HUES48 (cell line): ENCODE results near the gene RHCE.
"Not testable (repeated sequence)": the region's sequence is repeated elsewhere in the genome, so short reads cannot be mapped to it uniquely, and the experiment has no call there.

ENCODE experiments used
- H3K27ac ChIP-seq: one replicate; pipeline ENCODE4 v1.7.0; 2013; ENCODE audit warnings: low read depth, low read length, inconsistent platforms
- H3K27me3 ChIP-seq: 2 replicates; pipeline ENCODE4 v1.6.1; 2013; ENCODE audit warnings: mild to moderate bottlenecking, low read length; ENCODE audit not compliant: control insufficient read depth, insufficient read depth
- H3K36me3 ChIP-seq: 2 replicates; pipeline ENCODE4 v1.6.1; 2013; ENCODE audit warnings: low read length; ENCODE audit not compliant: control insufficient read depth, insufficient read depth
- H3K4me1 ChIP-seq: 2 replicates; pipeline ENCODE4 v1.6.1; 2013; ENCODE audit warnings: mild to moderate bottlenecking, low read length; ENCODE audit not compliant: control insufficient read depth, insufficient read depth
- H3K4me3 ChIP-seq: 2 replicates; pipeline ENCODE4 v1.5.1; 2013; ENCODE audit warnings: mild to moderate bottlenecking, low read depth, low read length
- H3K9ac ChIP-seq: 2 replicates; pipeline ENCODE4 v1.6.1; 2013; ENCODE audit warnings: mild to moderate bottlenecking, low read depth, low read length, moderate library complexity
- H3K9me3 ChIP-seq: 2 replicates; pipeline ENCODE4 v1.6.1; 2013; ENCODE audit warnings: low read length; ENCODE audit not compliant: control insufficient read depth, insufficient read depth

RHCE gene

DNA sequence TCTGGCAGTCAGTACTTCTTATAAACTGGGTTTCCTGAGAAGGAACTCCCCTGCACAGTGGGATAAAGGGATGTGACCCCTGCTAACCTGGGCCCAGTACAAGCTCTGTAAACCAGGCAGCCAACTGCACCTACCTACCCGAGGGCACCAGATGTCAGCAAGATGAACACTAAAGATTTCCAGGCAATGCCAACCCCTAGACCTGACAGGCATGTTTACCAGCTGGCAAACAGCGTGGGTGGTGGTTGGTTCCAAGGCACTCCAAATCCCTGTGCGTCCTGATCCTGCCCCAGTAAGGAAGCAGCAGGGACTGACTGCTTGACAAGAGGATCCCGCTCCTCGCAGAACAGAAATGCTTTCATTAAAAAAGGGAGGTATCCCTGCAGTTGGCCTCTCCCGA, 2.6 kb upstream of the RHCE start:
- not testable (repeated sequence) for H3K36me3 ChIP-seq, H3K9me3 ChIP-seq, H3K27me3 ChIP-seq, H3K27ac ChIP-seq, H3K9ac ChIP-seq, H3K4me1 ChIP-seq, H3K4me3 ChIP-seq

DNA sequence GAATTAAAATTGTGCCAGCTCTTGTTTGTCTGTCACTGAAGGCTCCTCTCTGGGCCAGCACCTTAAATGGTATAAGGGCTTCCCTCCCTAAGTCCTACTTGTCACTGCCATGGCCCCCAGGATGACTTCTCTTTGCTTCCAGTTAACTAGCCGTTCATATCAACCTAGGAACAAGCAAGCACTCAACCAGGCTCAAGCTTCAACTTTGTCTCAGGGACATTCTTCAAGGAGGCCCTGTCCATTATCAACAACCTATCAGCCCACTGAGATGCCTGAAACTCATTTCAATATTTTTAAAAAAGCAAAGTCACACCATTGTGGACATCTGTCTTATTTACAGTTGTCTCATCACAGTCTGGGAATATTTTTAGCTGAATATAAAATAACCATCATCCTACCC, 1.3 kb downstream of the RHCE start:
- not testable (repeated sequence) for H3K9ac ChIP-seq, H3K4me3 ChIP-seq, H3K9me3 ChIP-seq, H3K4me1 ChIP-seq, H3K36me3 ChIP-seq, H3K27ac ChIP-seq, H3K27me3 ChIP-seq

DNA sequence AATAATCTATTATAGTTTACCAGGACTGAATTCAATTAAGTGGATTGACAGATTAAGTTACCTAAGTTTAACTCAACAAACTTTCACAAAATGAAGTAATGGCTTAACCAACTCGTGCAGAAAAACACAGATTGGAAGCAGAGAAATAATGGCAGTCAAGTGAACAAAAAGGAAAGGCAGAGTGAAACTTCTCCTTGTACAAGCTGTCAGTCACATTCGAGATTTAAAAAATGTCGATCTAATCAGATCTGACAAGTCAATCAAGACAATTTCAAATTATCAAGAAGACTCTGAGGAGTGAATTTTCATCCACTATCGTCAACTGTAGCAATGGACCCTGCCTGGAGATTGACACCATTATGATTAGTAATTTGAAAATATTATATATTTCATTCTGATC, 3.3 kb downstream of the RHCE start:
- not testable (repeated sequence) for H3K9ac ChIP-seq, H3K4me3 ChIP-seq, H3K27me3 ChIP-seq, H3K36me3 ChIP-seq, H3K9me3 ChIP-seq, H3K4me1 ChIP-seq, H3K27ac ChIP-seq

DNA sequence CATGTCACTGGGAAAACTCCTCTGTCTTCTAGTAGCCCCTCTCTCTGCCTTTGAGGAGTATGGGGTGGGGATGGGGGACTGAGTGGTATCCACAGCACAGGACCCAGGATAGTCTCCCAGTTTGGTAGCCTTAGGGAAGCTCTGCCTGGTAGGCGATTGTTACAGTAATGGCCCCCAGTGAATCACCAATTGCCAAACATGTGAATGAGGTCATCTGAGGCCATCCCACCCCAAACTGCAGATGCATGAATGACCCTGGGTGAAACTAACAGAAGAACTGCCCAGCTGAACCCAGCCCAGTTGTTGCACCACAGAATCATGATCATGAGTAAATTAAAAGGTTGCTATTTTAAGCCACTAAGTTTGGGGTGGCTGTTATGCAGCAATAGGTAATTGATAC, 6.0 kb downstream of the RHCE start:
- not testable (repeated sequence) for H3K27ac ChIP-seq, H3K36me3 ChIP-seq, H3K4me1 ChIP-seq, H3K27me3 ChIP-seq, H3K4me3 ChIP-seq, H3K9me3 ChIP-seq, H3K9ac ChIP-seq

DNA sequence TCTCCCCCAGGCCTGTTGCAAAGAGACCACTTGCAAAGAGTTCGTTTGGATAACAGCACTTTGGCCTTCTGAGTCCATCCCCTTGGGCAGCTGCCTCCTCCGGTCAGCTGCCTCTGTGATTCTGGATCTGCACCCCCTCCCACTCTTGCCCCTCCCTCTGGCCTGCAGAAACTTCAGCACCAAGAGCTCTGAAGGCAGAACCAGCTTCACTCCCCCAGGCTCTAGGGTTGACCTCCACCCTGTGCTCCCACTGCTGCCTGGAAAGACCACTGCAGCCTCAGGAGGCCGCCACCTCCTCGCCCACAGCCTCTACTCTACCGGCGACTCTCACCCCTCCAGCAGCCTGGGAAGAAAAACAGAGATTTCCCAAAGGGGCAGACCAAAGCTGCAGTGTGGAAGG, 6.5 kb downstream of the RHCE start:
- H3K4me3 ChIP-seq, H3K27ac ChIP-seq, H3K36me3 ChIP-seq, H3K4me1 ChIP-seq, H3K9ac ChIP-seq, H3K27me3 ChIP-seq, H3K9me3 ChIP-seq: not testable (repeated sequence)

DNA sequence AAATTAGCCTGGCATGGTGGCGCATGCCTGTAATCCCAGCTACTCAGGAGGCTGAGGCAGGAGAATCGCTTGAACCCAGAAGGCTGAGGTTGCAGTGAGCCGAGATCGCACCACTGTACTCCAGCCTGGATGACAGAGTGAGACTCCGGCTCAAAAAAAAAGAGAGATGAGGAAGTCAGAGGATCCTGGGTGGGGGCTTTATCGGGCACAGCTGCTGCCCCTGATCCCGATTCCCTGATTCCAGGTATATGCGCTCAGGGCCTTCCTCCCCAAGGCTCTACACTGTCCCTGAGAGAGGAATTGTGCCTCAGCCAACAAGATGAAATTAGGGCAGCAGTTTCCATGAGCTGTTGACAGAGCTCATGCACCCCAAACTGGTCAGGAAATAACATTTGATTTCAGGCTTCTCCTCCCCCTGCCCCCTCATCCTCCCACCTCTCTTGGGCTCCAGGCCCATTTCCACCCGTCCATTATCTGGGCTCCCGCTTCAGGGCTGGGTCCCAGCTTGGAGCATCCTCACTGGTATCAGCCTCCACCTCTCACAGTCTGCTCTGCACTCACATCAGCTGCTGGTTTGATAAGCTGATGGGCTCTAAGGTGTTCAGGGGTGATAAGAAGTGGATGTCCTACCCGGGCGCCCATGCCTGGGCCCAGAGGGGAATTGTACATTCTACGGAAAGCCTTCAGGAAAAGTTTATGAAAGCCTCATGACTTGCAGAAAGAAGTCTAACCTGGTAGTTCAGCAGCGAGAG, 7.6 kb downstream of the RHCE start:
- H3K27me3 ChIP-seq, H3K27ac ChIP-seq, H3K4me3 ChIP-seq, H3K4me1 ChIP-seq, H3K36me3 ChIP-seq, H3K9me3 ChIP-seq, H3K9ac ChIP-seq: not testable (repeated sequence)

DNA sequence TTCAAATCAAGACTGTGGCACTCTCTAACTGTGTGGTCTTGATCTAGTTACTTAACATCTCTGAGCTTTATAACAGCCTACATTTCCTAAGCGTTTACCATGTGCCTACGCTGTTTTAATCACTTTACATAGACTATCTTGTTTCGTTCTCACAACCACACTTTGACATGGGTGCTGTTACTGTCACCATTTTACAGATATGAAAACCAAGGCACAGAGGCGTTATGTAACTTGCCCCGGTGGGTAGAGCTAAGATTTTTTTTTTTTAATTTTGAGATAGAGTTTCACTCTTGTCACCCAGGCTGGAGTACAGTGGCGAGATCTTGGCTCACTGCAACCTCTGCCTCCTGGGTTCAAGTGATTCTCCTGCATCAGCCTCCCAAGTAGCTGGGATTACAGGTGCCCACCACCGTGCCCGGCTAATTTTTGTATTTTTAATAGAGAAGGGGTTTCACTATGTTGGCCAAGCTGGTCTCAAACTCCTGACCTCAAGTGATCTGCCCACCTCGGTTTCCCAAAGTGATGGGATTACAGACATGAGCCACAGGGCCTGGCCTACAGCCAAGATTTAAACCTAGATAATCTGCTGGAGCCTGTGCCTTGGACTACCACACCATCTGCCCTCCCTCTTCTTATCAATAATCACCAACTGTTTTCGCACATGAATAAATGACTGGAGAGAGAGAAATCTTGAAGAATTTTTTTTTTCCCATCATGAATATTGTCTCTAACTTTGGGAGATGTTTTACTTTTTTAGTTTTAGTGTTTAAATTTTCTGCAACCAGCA, 10.8 kb downstream of the RHCE start:
- not testable (repeated sequence) for H3K9me3 ChIP-seq, H3K36me3 ChIP-seq, H3K4me3 ChIP-seq, H3K27ac ChIP-seq, H3K27me3 ChIP-seq, H3K9ac ChIP-seq, H3K4me1 ChIP-seq

DNA sequence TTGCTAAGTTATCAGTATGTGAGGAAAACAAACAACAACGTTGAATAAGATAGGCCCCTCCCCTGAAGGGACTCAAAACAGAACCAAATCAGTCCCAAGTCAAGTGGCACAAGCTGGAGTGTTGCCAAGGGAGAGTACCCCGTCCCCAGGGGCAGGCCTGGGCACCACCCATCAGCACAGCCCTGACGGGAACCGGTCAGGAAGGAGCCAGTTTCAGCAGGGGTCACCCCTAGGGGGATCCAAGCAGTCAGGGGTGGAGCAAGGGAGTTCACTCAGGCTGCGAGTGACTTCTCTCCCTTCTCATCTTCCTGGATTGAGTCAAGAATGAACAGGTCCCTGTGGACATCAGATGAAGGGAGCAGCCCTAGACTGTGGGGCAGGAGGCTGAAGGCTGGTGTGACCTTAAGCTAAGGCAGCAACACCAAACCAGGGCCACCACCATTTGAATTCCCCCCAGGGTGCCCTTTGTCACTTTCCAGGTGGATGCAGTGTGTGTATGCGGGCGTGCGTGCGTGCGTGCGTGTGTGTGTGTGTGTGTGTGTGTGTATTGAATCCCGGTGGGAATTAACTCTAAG, 14.8 kb downstream of the RHCE start:
- not testable (repeated sequence) for H3K4me1 ChIP-seq, H3K27ac ChIP-seq, H3K9ac ChIP-seq, H3K36me3 ChIP-seq, H3K4me3 ChIP-seq, H3K27me3 ChIP-seq, H3K9me3 ChIP-seq

DNA sequence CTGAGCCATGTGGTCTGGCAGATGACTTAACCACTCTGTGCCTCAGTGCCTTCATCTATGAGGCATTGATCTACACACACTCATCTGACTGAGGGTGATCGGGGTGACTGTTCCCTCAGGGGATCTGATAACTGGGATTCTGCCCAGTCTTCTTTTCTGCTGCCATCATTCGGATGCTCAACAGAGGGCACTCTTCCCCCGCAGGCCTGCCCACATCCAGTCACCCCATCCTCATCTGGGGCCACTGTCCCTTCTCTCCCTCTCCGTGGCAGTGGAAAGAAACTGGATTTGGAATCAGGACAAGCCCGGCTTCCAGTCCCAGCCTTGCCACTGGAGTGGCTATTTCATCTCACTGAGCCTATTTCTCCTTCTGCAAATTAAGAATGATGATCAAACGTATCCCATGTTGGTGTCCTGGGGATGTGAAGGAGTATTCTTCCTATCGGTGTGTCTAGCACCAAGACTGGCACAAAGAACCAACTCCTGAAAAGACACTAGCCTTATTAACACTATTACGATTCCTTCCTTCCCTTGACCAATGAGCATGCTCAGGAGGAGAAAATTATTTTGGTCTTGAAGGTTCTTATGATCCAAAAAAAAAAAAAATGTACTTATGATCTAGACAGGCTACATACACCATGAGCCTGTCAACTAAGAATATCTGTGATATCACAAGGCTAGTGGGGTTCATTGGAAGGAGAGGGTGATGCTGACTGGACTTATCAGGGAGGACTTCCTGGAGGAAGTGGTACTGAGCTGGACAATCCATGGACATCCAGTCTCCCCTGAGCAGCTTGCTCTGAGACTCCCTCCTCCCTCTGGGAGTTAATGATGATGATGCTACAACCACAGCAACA, 17.4 kb downstream of the RHCE start:
- not testable (repeated sequence) for H3K36me3 ChIP-seq, H3K4me1 ChIP-seq, H3K9me3 ChIP-seq, H3K27ac ChIP-seq, H3K9ac ChIP-seq, H3K27me3 ChIP-seq, H3K4me3 ChIP-seq

DNA sequence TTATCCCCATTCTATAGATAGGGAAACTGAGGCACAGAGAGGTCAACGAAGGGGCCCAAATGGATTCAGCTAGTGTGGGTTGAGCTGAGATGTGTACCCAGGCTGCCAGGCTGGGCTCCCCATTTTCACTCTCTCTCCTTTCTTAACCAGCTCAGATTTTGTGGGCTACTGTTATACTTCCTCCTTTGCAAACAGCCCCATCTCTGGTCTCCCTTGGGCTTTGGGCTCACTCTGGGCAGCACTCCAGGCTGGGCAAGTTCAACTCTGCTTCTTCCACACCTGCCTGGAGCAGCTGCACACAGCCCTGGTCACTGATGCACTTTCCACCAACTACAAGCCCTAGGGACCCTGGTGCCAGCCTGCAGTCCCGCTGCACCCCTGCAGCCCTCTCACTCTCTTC, 22.5 kb downstream of the RHCE start:
- not testable (repeated sequence) for H3K4me1 ChIP-seq, H3K36me3 ChIP-seq, H3K27ac ChIP-seq, H3K9me3 ChIP-seq, H3K9ac ChIP-seq, H3K4me3 ChIP-seq, H3K27me3 ChIP-seq

DNA sequence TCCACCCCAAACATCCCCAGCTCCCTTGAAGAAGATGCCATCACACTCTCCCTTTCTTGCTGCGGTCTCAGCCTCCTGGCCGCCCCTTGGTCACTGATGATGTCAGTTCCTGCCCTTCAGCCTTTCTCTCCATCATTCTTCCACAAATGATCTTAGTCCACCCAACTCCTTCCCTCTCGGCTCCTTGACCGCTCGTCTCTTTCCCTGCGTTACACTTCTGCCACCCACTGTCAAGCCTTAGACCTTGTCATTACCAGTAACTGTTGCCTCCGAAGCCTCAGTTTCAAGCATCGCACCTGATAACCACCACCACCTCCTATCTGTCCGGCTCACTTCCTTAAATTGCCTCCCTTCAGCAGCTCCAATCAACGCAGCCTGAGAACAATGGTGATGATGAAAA, 23.1 kb downstream of the RHCE start:
- not testable (repeated sequence) for H3K9me3 ChIP-seq, H3K9ac ChIP-seq, H3K27me3 ChIP-seq, H3K36me3 ChIP-seq, H3K4me1 ChIP-seq, H3K4me3 ChIP-seq, H3K27ac ChIP-seq
